Erythroblast (primary cell): ENCODE measurements around the gene IL2RA.

Experiments
- GATA1 ChIP-seq: IDR thresholded peaks from 2 replicates; pipeline ENCODE4 v1.6.1; 2011; ENCODE audit warnings: low read depth, mild to moderate bottlenecking, control low read depth, low read length, moderate library complexity
- POLR2A ChIP-seq: IDR thresholded peaks from 2 replicates; pipeline ENCODE4 v1.6.1; 2011; ENCODE audit warnings: mild to moderate bottlenecking, low read length

- TF ChIP-seq POLR2A (no peak), GATA1 (no peak)
Measured at GRCh38 chr10:5991708-5992107, 70.5 kb downstream of the IL2RA start.
